ENCODE data around the gene ZNF407.
A peak's percentile ranks its signal among the peaks of the same experiment; 100 is the strongest.

ZNF407 gene

DNA sequence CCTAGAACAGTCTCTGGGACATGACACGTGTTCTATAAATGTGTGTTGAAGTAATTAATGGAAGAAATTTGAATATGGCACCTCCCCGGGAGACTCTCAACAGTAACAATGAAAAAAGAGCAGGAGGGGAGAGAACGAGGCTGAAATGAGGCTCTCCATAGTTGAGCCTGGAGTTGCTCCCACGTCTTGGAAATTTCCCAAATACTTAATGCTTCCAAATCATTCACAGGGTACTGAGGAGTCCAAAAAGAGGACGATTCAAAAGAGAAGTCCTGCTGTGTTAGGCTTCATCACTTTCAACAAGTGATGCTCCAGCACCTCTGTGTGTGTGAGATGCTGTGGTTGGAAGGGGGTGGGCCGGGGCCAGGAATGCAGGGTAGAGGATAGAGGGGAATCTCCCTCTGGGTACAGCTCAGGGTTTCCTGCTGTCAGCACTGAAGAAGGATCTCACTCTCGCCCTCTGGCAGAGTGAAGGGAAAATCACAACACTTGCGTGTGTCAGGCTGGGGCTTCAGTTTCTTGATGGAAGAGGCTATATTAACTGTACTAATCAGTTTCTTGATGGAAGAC is 18.1 kb upstream of the ZNF407 start:
- DNase-seq (ENCODE audit: low read depth): peak; percentile 6

GRCh38 chr18:74582642-74583041 is 15.0 kb upstream of the ZNF407 start:
- DNase-seq (ENCODE audit: low read depth): no peak

DNA sequence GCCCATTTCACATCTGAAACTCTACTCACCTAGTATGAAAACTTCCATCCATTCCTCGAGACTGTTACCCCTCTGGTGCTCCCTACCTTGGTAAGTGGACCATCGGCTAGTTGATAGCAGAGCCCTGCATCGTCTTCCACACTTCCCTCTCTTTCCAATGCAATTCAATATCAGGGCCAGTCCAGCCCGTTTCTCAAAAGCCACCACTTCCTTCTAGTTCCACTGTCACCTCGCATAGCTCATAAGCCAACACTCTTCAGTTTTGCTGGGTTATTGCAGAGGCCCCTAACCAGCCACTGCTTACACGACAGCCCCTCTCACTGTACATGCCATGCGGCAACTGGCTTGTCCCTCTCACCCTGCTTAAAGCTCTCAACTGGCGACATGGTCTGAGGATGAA is 10.2 kb upstream of the ZNF407 start:
- no peak for DNase-seq (ENCODE audit: low read depth)

DNA sequence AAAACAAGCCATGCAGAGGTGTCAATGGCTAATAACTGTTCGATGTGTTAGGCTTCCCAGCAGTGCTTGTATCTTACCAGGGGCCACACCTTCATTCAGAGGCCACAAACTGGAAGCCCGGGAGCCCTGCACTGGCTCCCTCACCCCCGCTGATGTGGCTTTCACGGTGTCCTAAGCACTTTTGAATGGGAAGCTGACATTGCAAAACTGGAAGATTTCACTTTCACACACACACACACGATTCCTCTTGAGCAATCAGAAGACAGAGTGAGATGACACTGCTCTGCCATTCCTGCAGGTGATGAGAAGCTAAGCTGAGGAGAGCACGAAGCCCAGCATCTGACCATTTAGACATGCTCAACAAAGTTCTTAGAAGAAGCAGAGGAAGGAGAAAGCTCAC is 8.6 kb upstream of the ZNF407 start:
- no peak for DNase-seq (ENCODE audit: low read depth)

GRCh38 chr18:74589811-74590210 is 7.9 kb upstream of the ZNF407 start:
- no peak for DNase-seq (ENCODE audit: low read depth)

DNA sequence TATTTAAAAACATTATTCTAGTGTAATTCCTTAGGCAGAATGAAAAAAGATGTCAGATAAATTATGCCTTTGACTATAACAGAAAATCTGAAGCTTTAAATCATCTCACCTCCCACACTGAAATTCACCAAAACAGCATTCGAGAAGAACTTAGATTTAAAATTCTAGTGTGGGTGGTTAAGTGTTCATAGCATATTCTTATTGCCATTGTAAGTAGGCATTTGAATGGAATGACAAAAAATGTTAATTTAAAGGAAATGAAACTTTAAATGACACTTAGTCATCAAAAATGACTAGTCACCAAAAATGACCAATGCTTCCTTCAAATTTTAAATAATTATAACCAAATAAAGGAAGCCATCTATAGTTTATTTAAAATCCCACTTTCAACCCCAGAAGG is 7.0 kb upstream of the ZNF407 start:
- no peak for DNase-seq (ENCODE audit: low read depth)

- DNase-seq (ENCODE audit: low read depth): no peak
Observed at GRCh38 chr18:74595431-74595830, 2.2 kb upstream of the ZNF407 start.

GRCh38 chr18:74597034-74597661 is 522 bp upstream of the ZNF407 start:
- DNase-seq (ENCODE audit: low read depth): peak; percentile 71

GRCh38 chr18:74598350-74599001 is 806 bp downstream of the ZNF407 start:
- DNase-seq (ENCODE audit: low read depth): peak; percentile 59

DNA sequence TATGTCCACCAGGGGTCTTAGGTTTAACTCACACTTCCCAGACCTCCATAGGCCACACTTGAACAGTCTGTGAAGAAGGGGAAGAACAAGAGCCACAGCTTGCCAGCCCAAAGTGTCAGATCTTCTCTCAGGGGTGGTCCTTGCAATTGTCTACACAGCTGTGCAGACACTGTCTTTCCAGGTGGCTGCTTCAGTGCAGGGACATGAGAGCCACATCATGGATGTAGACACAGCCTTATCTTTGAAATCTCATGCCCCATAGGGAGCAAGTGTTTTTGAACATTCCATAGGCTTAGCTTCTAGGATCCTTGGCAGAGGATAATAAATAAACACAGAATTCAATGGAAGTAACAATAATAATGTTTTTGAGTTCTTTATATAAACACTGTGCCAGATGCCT is 6.7 kb downstream of the ZNF407 start:
- DNase-seq (ENCODE audit: low read depth): no peak

DNA sequence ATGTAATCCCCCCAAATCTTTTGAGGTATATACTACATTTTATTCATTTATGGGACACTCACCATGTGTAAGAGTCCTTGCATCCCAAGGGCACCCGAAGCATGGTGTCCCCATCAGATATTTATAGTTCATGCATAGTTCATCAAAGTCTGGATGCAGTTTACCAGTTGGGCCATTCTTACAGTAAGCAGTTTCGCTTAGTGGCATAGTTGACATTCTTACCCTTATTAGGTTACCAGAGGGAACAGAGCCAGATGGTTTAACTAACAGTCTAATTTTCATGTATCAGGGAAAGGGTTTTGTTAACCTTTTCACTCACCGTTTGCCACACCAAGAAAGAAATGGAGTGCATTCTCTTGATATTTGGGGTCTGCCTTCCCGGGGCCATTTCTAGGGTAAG is 7.1 kb downstream of the ZNF407 start:
- peak; percentile 83 for DNase-seq (ENCODE audit: low read depth)

- DNase-seq (ENCODE audit: low read depth): no peak
Observed at GRCh38 chr18:74608681-74609080, 11.0 kb downstream of the ZNF407 start.

DNA sequence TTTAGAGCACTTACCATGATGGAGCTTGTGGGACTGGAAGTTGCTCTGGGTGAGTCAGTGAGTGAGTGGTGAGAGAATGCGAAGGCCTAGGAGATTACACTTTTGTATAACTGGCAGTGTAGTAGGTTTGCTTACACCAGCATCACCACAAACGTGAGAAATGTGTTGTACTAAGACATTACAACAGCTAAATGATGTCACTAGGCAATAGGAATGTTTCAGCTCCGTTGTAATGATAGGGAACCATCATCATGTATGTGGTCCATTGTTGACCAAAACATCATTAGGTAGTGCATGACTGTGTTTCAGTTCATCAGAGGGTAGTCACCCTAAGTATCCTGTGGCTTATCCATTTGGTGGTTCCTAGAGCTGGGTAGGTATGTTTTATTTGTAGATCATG is 11.9 kb downstream of the ZNF407 start:
- peak; percentile 89 for DNase-seq (ENCODE audit: low read depth)

DNA sequence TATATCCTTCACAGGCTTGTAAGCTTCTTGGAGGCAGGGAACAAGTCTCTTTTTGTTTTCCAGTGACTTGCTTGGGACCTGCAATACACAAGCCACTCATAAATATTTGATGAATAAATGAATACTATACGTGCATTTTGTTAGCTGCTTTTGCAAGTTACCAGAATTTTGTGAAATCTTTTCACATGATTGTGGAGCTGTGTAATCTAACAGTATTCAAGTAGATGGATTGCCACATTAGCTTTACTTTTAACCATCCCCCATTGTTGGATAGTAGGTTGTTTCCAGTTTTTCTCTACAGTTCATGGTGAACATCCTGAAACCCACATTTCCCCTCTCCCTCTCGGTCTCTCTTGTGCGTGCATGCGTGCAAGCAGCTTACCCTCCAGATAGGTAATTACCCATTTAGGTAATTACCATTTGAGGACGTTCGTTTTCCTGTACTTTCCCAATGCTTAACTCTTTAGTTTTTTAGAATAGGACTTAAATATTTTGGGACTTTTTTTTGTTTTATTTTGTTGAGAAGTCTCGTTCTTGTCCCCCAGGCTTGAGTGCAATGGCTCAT is 12.5 kb downstream of the ZNF407 start:
- no peak for DNase-seq (ENCODE audit: low read depth)

DNA sequence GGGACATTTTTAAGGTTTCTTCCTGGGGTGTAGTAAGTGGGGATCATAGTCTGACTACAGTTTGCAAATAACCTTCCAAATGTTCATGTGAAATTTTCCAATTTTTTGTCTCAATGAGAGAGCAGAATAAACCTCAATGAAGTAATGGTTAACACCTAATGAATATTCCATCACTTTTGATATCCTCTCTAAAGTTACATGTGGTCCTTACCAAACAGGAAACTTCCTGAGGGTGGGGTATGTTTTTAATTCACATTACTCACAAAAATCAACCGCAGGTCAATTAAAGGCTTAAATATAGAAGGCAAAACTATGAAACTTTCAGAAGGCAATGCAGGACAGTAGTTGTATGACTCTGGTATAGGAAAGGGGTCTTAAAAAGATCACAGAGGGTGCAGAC is 13.2 kb downstream of the ZNF407 start:
- no peak for DNase-seq (ENCODE audit: low read depth)

GRCh38 chr18:74611765-74612164 is 14.1 kb downstream of the ZNF407 start:
- DNase-seq (ENCODE audit: low read depth): no peak

DNA sequence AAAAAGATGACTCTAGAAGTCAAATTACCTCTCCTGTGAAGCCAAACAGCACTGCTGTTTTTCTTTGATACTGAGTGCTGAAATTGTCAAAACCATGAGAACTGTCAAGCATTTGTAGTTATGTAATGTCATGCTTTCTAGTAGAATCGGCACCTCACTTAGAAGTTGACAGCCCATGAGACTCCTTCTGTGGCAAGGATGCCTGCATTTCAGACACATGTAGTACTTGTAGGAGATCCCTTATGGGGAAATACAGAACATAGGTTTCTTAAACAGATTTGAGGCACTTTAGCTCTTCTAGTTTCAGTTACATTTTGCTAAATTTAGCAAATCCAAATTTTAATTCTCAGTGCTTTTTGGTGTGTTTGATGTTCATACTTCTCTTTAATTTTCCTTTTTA is 15.7 kb downstream of the ZNF407 start:
- peak; percentile 8 for DNase-seq (ENCODE audit: low read depth)

DNA sequence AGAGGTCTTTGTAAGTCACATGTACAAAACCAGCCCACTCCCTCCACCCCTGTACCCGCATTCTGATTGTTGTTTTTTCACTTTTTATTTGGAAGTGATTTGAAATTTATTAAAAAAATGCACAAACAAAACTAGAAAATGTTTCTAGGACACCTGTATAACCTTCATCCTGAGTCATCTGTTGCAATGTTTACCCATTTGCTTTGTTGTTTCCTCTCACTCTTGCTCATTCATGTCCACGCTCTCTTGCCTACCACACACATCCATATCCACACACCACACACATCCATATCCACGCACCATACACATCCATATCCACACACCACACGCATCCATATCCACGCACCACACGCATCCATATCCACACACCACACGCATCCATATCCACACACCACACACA is 18.8 kb downstream of the ZNF407 start:
- no peak for DNase-seq (ENCODE audit: low read depth)

DNA sequence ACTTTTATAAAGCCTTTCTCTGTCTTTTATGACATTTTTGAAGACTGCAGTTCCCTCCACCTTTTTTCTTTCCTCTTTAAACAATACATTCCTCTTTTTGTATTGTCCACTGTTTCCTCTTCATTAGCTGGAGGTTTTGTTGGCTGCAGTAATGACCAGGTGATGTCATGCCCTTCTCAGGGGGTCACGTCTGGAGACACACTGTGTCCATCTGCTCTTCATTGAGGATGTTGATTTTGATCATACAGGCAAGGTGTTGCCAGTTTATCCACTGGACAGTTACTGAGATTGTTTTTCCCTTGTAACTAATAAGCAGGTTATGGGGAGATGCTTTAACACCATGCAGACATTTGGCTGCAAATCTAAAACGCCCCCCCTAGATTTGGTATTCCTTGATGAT is 19.8 kb downstream of the ZNF407 start:
- DNase-seq (ENCODE audit: low read depth): no peak

- no peak for DNase-seq (ENCODE audit: low read depth)
Observed at GRCh38 chr18:74622072-74622471, 24.4 kb downstream of the ZNF407 start.

DNA sequence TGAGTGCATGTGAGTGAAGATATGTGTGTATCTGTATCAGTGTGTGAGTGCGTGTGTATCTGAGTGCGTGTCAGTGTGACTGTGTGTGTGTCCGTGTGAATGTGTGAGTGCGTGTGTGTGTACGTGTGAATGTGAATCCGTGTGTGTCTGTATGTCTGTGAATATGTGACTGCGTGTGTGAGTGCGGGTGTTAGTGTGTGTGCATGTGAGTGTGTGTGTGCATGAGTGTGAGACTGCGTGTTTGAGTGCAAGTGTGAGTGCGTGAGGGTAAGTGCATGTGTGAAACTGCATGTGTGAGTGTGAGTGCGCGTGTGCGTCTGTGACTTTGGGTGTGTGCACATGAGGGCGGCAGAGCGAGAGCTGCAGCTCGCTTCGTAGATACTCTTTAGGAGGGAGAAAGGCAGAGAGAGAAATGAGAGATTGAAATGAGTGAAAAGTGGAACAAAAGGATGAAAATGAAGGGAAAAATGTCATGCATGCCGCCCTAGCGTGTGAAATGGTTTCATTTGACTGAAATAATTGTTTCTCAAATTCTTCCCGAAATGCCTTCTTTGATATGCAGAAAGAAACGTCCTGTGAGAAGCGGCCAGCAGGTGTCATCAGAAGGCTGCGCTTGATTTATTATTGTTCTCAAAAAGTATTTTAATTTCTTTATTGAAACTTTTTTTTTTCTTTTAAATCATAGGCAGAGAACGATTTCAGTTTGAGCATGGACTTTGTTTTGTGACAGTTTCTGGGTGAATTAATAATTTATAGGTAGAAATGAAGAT is 25.6 kb downstream of the ZNF407 start:
- DNase-seq (ENCODE audit: low read depth): peak; percentile 38

DNA sequence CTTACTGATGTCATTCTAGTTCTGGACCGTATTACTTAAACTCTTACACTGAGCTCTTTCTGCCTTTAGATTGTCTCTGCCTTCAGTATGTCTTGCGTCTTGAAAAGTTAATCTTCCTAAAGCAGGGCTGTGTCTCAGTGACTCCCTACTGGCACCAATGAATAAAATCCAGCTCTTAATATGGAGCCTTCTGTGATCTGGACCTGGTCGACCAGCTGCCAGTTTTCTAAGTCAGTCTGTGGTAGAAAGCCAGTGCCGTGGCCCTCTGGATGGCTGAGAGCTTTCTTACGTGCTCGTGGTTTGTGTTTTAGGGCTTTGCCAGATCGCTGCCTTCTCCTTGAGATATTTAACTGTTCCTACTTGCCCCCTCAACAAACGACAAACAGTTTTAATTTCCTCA is 26.8 kb downstream of the ZNF407 start:
- DNase-seq (ENCODE audit: low read depth): no peak

DNA sequence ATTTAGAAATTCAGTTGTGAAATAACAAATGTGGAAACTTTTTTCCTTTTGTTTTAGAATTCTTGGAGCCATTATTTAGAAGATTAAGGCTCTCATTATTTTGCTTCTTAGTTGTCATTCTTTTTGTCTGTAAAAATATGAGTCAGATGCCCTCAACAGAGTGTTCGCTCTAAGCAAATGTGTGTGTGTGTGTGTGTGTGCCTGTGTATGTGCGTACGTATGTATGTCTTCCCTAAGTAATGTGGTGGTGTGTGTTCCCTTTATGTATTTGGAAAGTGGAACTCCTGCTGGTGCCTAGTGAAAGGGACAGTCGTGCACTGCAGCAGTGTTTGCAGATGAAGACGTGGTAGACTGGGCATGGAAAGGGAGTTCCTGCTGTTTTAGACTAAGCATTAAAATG is 27.5 kb downstream of the ZNF407 start:
- DNase-seq (ENCODE audit: low read depth): no peak
